ENCODE measurements around the gene MAPK10. TPM values are rescaled to one million over a fixed set of nuclear protein-coding genes. Genes with fewer than 3 reads are reported as not detected.

The MAPK10 gene
- total RNA-seq, 1 experiment from 2014 or later = 4.7 TPM

DNA sequence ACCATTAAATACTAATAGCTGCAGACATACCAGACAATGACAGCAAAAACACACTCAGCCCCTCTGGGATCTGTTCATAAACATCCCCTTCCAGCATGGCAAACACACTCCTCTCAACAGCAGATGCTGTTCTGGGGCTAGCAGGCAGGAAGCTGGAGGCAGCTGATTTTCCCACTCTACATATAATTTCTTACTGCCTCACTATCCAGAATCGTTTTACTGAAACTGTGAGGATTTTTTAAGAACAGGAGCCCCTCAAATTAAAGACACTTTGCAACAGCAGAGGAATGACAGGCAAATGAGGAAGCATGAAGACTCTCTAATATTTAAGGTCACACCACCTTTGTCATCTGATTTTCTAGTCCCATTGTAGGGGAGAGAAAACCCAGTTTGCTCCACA is 2.2 kb downstream of the MAPK10 start:
- Histone ChIP-seq H3K27me3 (ENCODE audit: insufficient read depth, low read length) (no peaks in the 10 kb centered on the region), H2BK12ac (ENCODE audit: insufficient read length, low read depth, low read length) (no peak overlapping the region), H3K9ac (ENCODE audit: extremely low read depth, insufficient read length, low read length) (no peak overlapping the region), H3K18ac (ENCODE audit: insufficient read length, low read depth, low read length) (no peak overlapping the region), H4K20me1 (ENCODE audit: control insufficient read depth, insufficient read depth, insufficient read length) (no peaks in the 10 kb centered on the region), H4K5ac (ENCODE audit: insufficient read length, low read depth, low read length) (no peak overlapping the region), H3K4me1 (ENCODE audit: insufficient read depth, low read length) (peaks cover 7% of the 10 kb centered on the region; the same call in 1 of the 2 replicates), H2BK5ac (ENCODE audit: insufficient read length, low read length) (no peak overlapping the region), H2BK120ac (ENCODE audit: low read depth, low read length, poor library complexity, severe bottlenecking) (no peak overlapping the region), H3K23ac (ENCODE audit: insufficient read length, low read depth, low read length) (no peak overlapping the region), H3K79me2 (ENCODE audit: insufficient read depth, low read length) (no peaks in the 10 kb centered on the region), H3T11ph (ENCODE audit: low read length) (no peak overlapping the region), H2BK15ac (ENCODE audit: low read depth, low read length) (no peak overlapping the region), H3K9me3 (ENCODE audit: control insufficient read depth, low read depth, low read length) (no peaks in the 10 kb centered on the region), H3K56ac (ENCODE audit: insufficient read length, low read depth, low read length) (no peak overlapping the region), H4K91ac (ENCODE audit: insufficient read length, low read depth, low read length) (no peak overlapping the region), H3K79me1 (ENCODE audit: insufficient read depth, low read depth, low read length, poor library complexity, severe bottlenecking) (no peaks in the 10 kb centered on the region), H2AK5ac (ENCODE audit: insufficient read length, low read length) (no peak overlapping the region), H3K23me2 (ENCODE audit: insufficient read length, low read depth, low read length, poor library complexity, severe bottlenecking) (no peaks in the 10 kb centered on the region), H3K14ac (ENCODE audit: insufficient read depth, low read length) (no peak overlapping the region), H4K8ac (replicated peaks; ENCODE audit: insufficient read length, low read depth, low read length) (no peak overlapping the region), H3K4ac (ENCODE audit: low read depth, low read length) (no peak overlapping the region), H3K27ac (ENCODE audit: insufficient read length, low read depth, low read length) (no peak overlapping the region), H3K4me2 (ENCODE audit: insufficient read depth, insufficient read length, low read length) (no peak overlapping the region), H2BK20ac (ENCODE audit: low read depth, low read length, poor library complexity, severe bottlenecking) (no peak overlapping the region), H2AFZ (ENCODE audit: low read length) (no peak overlapping the region)
- TF ChIP-seq, protein P1, sequence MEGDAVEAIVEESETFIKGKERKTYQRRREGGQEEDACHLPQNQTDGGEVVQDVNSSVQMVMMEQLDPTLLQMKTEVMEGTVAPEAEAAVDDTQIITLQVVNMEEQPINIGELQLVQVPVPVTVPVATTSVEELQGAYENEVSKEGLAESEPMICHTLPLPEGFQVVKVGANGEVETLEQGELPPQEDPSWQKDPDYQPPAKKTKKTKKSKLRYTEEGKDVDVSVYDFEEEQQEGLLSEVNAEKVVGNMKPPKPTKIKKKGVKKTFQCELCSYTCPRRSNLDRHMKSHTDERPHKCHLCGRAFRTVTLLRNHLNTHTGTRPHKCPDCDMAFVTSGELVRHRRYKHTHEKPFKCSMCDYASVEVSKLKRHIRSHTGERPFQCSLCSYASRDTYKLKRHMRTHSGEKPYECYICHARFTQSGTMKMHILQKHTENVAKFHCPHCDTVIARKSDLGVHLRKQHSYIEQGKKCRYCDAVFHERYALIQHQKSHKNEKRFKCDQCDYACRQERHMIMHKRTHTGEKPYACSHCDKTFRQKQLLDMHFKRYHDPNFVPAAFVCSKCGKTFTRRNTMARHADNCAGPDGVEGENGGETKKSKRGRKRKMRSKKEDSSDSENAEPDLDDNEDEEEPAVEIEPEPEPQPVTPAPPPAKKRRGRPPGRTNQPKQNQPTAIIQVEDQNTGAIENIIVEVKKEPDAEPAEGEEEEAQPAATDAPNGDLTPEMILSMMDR (conservative IDR thresholded peaks at IDR 0.05) = no peak
- peaks cover 47 to 58% of the 10 kb centered on the region in 2 experiments for H3K4me1 Mint-ChIP-seq
- peak overlapping the region in 1 of 2 experiments; percentile 16; a peak in 1 of 5 replicates for H3K4me3 Mint-ChIP-seq
- no CpG with 5 or more reads among the region's 1 CpG for WGBS (ENCODE audit: extremely low coverage, insufficient read length, low lambda C conversion rate)
- no peak for DNase-seq
- H3K9me3 Mint-ChIP-seq = no peaks in the 10 kb centered on the region
- H3K27ac Mint-ChIP-seq = 0 out of 7 replicates have a peak overlapping the region, but pooled peaks of 1 of the 3 experiments have one; percentile 5
- H3K27me3 Mint-ChIP-seq (ENCODE audit: low read depth) = no peaks in the 10 kb centered on the region
- H3K36me3 Mint-ChIP-seq (ENCODE audit: insufficient read depth in 1 of 3, low read depth in 3 of 3) = no peaks in the 10 kb centered on the region
